HEK293 (cell line): Measurements from ENCODE around the gene CBX3.
"Not testable (repeated sequence)": the region's sequence is repeated elsewhere in the genome, so short reads cannot be mapped to it uniquely, and the experiment has no call there.

Source experiments
- CTCF ChIA-PET: fragments of 350-600 bp; formaldehyde crosslinking; extraction: SDS; loops from one replicate; lab custom pipeline; 2021; ENCODE audit warnings: antibody characterized with exemption; lab: Yijun Ruan, JAX
- POLR2A ChIA-PET: fragments of 300-600 bp; formaldehyde crosslinking; extraction: SDS; loops from one replicate; lab custom pipeline; 2020; ENCODE audit warnings: antibody characterized with exemption, inconsistent platforms; lab: Yijun Ruan, JAX
- H3K27ac ChIP-seq: fragments of 200-500 bp; sonication (Bioruptor generic); 2 replicates; pipeline ENCODE4 v1.5.1; 2014; ENCODE audit warnings: low read depth, low read length, control low read depth, inconsistent platforms; ENCODE audit errors: extremely low read depth
- H3K36me3 ChIP-seq, 2 experiments: fragments of 200-500 bp in 1 of 2; sonication (Bioruptor generic) in 1 of 2; 1 replicate in 1 of 2; 2 replicates in 1 of 2; pipeline ENCODE4 v1.5.1; 2014 to 2017; ENCODE audit warnings: inconsistent platforms in 2 of 2, low read length in 2 of 2; ENCODE audit not compliant: control insufficient read depth in 2 of 2, insufficient read depth in 1 of 2
- H3K4me1 ChIP-seq: fragments of 200-500 bp; sonication (Bioruptor generic); 2 replicates; pipeline ENCODE4 v1.5.1; 2014; ENCODE audit warnings: mild to moderate bottlenecking, low read length, inconsistent platforms; ENCODE audit not compliant: control insufficient read depth, insufficient read depth
- H3K4me3 ChIP-seq: 2 replicates; pipeline ENCODE4 v1.5.1; 2011; ENCODE audit warnings: low read depth, mild to moderate bottlenecking, control low read depth, low read length, moderate library complexity
- H3K9me3 ChIP-seq: fragments of 200-500 bp; sonication (Bioruptor generic); 2 replicates; pipeline ENCODE4 v1.5.1; 2014; ENCODE audit warnings: low read depth, low read length, inconsistent platforms; ENCODE audit not compliant: control insufficient read depth, insufficient read depth
- AEBP2 ChIP-seq: fragments of 450-650 bp; formaldehyde crosslinking; IDR thresholded peaks from 2 replicates; pipeline ENCODE4 v1.5.1; 2016; ENCODE audit warnings: missing biosample characterization, missing genetic modification characterization, borderline replicate concordance
- KLF10 ChIP-seq: fragments of 450-650 bp; IDR thresholded peaks from 2 replicates; pipeline ENCODE4 v1.5.1; 2018; ENCODE audit warnings: missing biosample characterization, mild to moderate bottlenecking, missing genetic modification characterization
- KLF7 ChIP-seq: fragments of 450-650 bp; formaldehyde crosslinking; IDR thresholded peaks from 2 replicates; pipeline ENCODE4 v1.5.1; 2016; ENCODE audit warnings: missing biosample characterization, missing genetic modification characterization, borderline replicate concordance
- MEIS1 ChIP-seq: sonication (generic); formaldehyde crosslinking; IDR thresholded peaks from 2 replicates; pipeline ENCODE4 v1.8.1; 2022; ENCODE audit warnings: missing genetic modification reagents, mild to moderate bottlenecking, borderline replicate concordance
- ZBTB8A ChIP-seq: fragments of 450-650 bp; formaldehyde crosslinking; IDR thresholded peaks from 2 replicates; pipeline ENCODE4 v1.5.1; 2016; ENCODE audit warnings: missing biosample characterization, missing genetic modification characterization
- ZNF155 ChIP-seq: fragments of 450-650 bp; formaldehyde crosslinking; IDR thresholded peaks from 2 replicates; pipeline ENCODE4 v1.5.1; 2016; ENCODE audit warnings: missing biosample characterization, missing genetic modification characterization
- ZNF16 ChIP-seq: fragments of 450-650 bp; formaldehyde crosslinking; IDR thresholded peaks from 2 replicates; pipeline ENCODE4 v1.5.1; 2016; ENCODE audit warnings: low read depth, missing biosample characterization, missing genetic modification characterization
- ZNF184 ChIP-seq: fragments of 450-650 bp; IDR thresholded peaks from 2 replicates; pipeline ENCODE4 v1.5.1; 2018; ENCODE audit warnings: missing biosample characterization, mild to moderate bottlenecking, missing genetic modification characterization
- ZNF600 ChIP-seq: fragments of 450-650 bp; formaldehyde crosslinking; IDR thresholded peaks from 2 replicates; pipeline ENCODE4 v1.5.1; 2016; ENCODE audit warnings: missing biosample characterization, missing genetic modification characterization
- ZNF776 ChIP-seq: fragments of 450-650 bp; formaldehyde crosslinking; IDR thresholded peaks from 2 replicates; pipeline ENCODE4 v1.5.0; 2017; ENCODE audit warnings: missing biosample characterization, missing genetic modification characterization, borderline replicate concordance
- TF ChIP-seq, protein P1 (sequence below): fragments of 450-650 bp; formaldehyde crosslinking; IDR thresholded peaks from 2 replicates; pipeline ENCODE4 v1.5.1; 2016; ENCODE audit warnings: missing biosample characterization, missing genetic modification characterization, borderline replicate concordance
- TF ChIP-seq, protein P2 (sequence below): sonication (generic); formaldehyde crosslinking; IDR thresholded peaks from 2 replicates; pipeline ENCODE4 v1.8.1; 2022; ENCODE audit warnings: mild to moderate bottlenecking, moderate library complexity, missing genetic modification reagents

CBX3 gene

DNA sequence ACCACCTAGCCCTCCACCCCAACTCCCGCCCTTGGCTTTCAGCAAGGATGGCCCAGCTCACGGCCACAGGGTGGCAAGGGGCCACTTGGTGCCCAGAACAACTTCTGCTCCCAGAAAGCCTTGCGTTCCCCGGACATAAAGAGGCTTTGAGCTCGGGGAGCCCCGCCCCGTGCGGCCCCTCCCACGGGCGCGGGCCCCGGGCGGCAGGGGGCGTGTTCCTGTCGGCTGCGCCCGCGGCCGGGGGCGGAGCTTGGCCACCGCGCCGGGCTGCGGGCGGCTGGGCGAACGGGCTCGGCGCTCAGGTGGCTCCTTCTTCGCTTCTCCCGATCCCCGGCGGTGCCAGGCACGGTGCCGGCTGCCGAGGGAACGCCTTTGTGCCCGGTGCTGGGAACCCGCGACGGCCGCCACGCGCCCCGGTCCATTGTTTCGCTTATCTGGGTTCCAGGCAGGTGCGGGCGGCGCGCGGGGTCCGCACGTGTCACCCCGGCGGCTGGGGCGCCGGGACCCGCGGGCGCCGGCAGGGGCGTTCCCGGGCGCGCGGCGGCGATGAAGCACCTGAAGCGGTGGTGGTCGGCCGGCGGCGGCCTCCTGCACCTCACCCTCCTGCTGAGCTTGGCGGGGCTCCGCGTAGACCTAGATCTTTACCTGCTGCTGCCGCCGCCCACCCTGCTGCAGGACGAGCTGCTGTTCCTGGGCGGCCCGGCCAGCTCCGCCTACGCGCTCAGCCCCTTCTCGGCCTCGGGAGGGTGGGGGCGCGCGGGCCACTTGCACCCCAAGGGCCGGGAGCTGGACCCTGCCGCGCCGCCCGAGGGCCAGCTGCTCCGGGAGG lies 49.4 kb upstream of the CBX3 start, which contains the start of gene NFE2L3 (continued):
- TF ChIP-seq, protein P1, sequence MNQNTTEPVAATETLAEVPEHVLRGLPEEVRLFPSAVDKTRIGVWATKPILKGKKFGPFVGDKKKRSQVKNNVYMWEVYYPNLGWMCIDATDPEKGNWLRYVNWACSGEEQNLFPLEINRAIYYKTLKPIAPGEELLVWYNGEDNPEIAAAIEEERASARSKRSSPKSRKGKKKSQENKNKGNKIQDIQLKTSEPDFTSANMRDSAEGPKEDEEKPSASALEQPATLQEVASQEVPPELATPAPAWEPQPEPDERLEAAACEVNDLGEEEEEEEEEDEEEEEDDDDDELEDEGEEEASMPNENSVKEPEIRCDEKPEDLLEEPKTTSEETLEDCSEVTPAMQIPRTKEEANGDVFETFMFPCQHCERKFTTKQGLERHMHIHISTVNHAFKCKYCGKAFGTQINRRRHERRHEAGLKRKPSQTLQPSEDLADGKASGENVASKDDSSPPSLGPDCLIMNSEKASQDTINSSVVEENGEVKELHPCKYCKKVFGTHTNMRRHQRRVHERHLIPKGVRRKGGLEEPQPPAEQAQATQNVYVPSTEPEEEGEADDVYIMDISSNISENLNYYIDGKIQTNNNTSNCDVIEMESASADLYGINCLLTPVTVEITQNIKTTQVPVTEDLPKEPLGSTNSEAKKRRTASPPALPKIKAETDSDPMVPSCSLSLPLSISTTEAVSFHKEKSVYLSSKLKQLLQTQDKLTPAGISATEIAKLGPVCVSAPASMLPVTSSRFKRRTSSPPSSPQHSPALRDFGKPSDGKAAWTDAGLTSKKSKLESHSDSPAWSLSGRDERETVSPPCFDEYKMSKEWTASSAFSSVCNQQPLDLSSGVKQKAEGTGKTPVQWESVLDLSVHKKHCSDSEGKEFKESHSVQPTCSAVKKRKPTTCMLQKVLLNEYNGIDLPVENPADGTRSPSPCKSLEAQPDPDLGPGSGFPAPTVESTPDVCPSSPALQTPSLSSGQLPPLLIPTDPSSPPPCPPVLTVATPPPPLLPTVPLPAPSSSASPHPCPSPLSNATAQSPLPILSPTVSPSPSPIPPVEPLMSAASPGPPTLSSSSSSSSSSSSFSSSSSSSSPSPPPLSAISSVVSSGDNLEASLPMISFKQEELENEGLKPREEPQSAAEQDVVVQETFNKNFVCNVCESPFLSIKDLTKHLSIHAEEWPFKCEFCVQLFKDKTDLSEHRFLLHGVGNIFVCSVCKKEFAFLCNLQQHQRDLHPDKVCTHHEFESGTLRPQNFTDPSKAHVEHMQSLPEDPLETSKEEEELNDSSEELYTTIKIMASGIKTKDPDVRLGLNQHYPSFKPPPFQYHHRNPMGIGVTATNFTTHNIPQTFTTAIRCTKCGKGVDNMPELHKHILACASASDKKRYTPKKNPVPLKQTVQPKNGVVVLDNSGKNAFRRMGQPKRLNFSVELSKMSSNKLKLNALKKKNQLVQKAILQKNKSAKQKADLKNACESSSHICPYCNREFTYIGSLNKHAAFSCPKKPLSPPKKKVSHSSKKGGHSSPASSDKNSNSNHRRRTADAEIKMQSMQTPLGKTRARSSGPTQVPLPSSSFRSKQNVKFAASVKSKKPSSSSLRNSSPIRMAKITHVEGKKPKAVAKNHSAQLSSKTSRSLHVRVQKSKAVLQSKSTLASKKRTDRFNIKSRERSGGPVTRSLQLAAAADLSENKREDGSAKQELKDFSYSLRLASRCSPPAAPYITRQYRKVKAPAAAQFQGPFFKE (tag by site-specific recombination): no peak
- TF ChIP-seq KLF7 (tag by site-specific recombination): no peak
- TF ChIP-seq KLF10 (tag by site-specific recombination): 0 out of 2 replicates have a peak, but pooled peaks have one; percentile 13
- TF ChIP-seq, all 188 proteins: peak for 14

GRCh38 chr7:26152782-26153240 lies 48.7 kb upstream of the CBX3 start:
- peak overlapping the region; percentile 71; the same call in 1 of the 2 replicates for H3K27ac ChIP-seq
- ChIA-PET CTCF (interaction anchor here (1.0 to 1.7 kb wide), 2 partner anchors 28 to 45 kb away, joined by 4 read pairs; no protein-coding TSS in a partner anchor), POLR2A (interaction anchor here (0.7 to 2.1 kb wide), 8 partner anchors 8 to 290 kb away, joined by 3 to 15 read pairs (median 4); no protein-coding TSS in a partner anchor)
- peak overlapping the region; percentile 71 for H3K4me3 ChIP-seq
- not testable (repeated sequence) for H3K9me3 ChIP-seq, H3K4me1 ChIP-seq, H3K36me3 ChIP-seq
- TF ChIP-seq, protein P2, sequence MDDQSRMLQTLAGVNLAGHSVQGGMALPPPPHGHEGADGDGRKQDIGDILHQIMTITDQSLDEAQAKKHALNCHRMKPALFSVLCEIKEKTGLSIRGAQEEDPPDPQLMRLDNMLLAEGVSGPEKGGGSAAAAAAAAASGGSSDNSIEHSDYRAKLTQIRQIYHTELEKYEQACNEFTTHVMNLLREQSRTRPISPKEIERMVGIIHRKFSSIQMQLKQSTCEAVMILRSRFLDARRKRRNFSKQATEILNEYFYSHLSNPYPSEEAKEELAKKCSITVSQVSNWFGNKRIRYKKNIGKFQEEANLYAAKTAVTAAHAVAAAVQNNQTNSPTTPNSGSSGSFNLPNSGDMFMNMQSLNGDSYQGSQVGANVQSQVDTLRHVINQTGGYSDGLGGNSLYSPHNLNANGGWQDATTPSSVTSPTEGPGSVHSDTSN (CRISPR knock-in tag): 0 out of 2 replicates have a peak, but pooled peaks have one; percentile 30
- peak; percentile 61 for TF ChIP-seq ZNF600 (tag by site-specific recombination)

- CTCF ChIA-PET: no interaction called here
- TF ChIP-seq MEIS1 (no peak), ZNF155 (no peak), ZBTB8A (tag by site-specific recombination) (no peak), ZNF16 (tag by site-specific recombination) (no peak), ZNF184 (tag by site-specific recombination) (no peak), ZNF600 (tag by site-specific recombination) (peak; percentile 5; the same call in 1 of the 2 replicates), AEBP2 (tag by site-specific recombination) (no peak), ZNF776 (tag by site-specific recombination) (no peak)
- Histone ChIP-seq H3K27ac (no peak overlapping the region), H3K4me1 (peaks cover 4% of the 10 kb centered on the region; the same call in 1 of the 2 replicates), H3K9me3 (no peaks in the 10 kb centered on the region), H3K4me3 (no peak overlapping the region), H3K36me3 (no peaks in the 10 kb centered on the region)
- POLR2A ChIA-PET: no interaction called here
Observed at GRCh38 chr7:26153241-26153822, 48.2 kb upstream of the CBX3 start.
